Measurements from ENCODE around the gene SLC2A5. TPM values are rescaled to one million over a fixed set of nuclear protein-coding genes. Genes with fewer than 3 reads are reported as not detected.

SLC2A5 gene
- total RNA-seq, 2 experiments from 2014 or later = not detected

DNA sequence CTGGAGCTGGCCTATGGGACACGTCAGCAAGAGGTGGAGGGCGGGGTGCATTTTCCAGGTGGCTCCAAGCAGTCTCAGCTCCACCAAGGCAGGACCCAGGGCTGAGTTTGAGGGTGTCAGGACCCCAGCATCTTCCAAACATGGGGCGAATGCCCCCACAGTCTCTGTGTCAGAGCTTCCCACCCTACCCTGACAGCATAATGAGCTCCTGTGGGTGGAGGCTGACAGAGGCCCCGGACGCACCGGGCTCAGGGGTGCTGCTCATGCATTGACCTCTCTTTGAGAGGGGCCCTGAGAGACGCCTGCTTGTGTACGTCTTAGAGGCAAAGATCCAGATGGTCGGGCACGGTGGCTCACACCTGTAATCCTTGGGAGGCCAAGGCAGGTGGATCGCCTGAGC is 80.4 kb downstream of the SLC2A5 start:
- peaks cover 2% of the 10 kb centered on the region for H3K27me3 Mint-ChIP-seq
- H3K4me1 Mint-ChIP-seq = peaks cover 31% of the 10 kb centered on the region
- H3K9me3 Mint-ChIP-seq = no peaks in the 10 kb centered on the region
- POLR2A ChIA-PET = interaction anchor here (0.5 to 5.7 kb wide), 18 partner anchors 16 to 1014 kb away, joined by 3 to 169 read pairs (median 4); partner anchors contain the start of gene ENO1
- DNase-seq = no peak
- no peak for ATAC-seq (ENCODE audit: low read depth)
- peaks cover 4% of the 10 kb centered on the region for H3K36me3 Mint-ChIP-seq
- no peak overlapping the region for H3K4me3 Mint-ChIP-seq
- no peak overlapping the region for H3K27ac Mint-ChIP-seq

DNA sequence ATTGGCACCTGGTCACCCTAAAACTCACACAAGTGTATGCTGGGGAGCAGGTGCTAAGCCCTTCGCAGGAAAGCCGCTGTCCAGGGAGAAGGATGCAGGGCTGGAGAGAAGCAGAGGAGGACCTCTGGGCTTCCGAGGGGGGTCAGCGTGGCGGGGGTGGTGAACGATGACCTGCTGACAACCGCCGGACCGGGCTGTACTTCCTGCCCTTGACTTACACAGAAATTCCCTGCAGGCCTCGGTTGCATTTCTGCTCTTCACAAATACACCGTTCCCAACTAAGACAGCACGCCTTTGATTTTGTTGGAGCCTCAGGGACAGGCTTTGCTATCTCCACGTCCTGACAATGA is 80.8 kb downstream of the SLC2A5 start:
- Mint-ChIP-seq H3K9me3 (no peaks in the 10 kb centered on the region), H3K4me3 (no peak overlapping the region), H3K27ac (no peak overlapping the region), H3K27me3 (peaks cover 2% of the 10 kb centered on the region), H3K4me1 (peaks cover 36% of the 10 kb centered on the region), H3K36me3 (peaks cover 4% of the 10 kb centered on the region)
- POLR2A ChIA-PET = interaction anchor here (0.6 to 5.7 kb wide), 10 partner anchors 16 to 1014 kb away, joined by 3 to 169 read pairs (median 5); no protein-coding TSS in a partner anchor
- ATAC-seq (ENCODE audit: low read depth) (no peak), DNase-seq (no peak)

DNA sequence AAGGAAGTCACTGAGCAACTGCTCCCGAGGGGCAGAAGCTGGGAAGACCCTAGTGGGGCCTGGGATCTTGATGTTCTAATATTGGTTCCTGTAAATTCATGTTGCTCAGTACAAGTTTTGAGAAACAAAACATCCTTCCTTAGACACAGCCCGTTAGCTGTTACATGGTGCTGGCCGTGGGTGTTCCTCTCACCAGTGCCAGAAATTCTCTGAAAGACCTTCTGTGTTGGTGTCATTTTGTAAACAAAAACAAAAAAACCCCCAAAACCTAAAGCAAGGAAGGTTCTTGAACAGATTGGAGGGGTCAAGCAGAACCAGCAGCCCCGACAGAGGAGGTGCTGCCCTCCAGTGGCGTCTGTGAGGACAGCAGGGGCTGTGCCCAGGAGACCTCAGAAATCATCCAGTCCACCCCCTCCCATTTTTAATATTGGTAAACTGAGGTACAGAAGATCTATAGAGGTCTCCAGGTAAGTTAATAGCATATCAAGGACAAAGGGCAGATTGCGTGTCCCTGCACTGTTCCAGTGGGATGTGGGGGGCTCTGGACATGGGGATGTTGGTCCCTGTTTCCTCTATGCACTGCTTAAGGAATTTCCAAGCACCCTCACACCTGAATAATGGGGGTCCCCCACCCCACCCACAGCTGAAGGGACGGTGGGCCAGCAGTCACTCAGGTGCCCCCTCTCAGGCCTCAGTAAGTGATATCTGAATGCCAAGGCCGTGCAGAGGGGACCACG is 81.4 kb downstream of the SLC2A5 start:
- peak; percentile 53 for ATAC-seq (ENCODE audit: low read depth)
- peaks cover 37% of the 10 kb centered on the region for H3K4me1 Mint-ChIP-seq
- H3K4me3 Mint-ChIP-seq = peak overlapping the region; percentile 73
- H3K27ac Mint-ChIP-seq = peak overlapping the region; percentile 91
- DNase-seq = peak; percentile 85
- H3K9me3 Mint-ChIP-seq = no peaks in the 10 kb centered on the region
- peaks cover 2% of the 10 kb centered on the region for H3K27me3 Mint-ChIP-seq
- peaks cover 4% of the 10 kb centered on the region for H3K36me3 Mint-ChIP-seq
- POLR2A ChIA-PET = interaction anchor here (0.6 to 5.8 kb wide), 15 partner anchors 16 to 1013 kb away, joined by 3 to 298 read pairs (median 10); partner anchors contain the start of genes CA6 and ENO1

DNA sequence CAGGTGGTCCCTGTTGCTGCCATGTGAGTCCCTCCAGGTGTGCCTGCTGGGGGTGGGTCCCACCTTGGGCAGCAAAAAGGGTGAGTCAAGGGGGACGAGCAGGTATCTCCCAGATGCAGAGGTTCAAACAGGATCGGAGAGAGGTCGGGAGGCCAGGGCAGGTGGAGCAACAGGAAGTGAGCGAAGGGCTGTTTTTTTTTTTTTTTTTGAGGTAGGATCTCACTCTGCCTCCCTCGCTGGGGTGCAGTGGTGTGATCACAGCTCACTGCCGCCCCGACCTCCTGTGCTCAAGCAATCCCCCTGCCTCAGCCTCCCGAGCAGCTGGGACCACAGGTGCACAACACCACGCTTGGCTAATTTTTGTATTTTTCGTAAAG is 82.6 kb downstream of the SLC2A5 start:
- Mint-ChIP-seq H3K9me3 (no peaks in the 10 kb centered on the region), H3K27ac (peak overlapping the region; percentile 91), H3K27me3 (no peaks in the 10 kb centered on the region), H3K4me1 (peaks cover 37% of the 10 kb centered on the region), H3K36me3 (peaks cover 5% of the 10 kb centered on the region), H3K4me3 (peak overlapping the region; percentile 73)
- peak; percentile 58 for ATAC-seq (ENCODE audit: low read depth)
- POLR2A ChIA-PET = interaction anchor here (0.6 to 5.8 kb wide), 15 partner anchors 9 to 113 kb away, joined by 3 to 298 read pairs (median 9); partner anchors contain the start of genes CA6 and ENO1
- DNase-seq = peak; percentile 62

DNA sequence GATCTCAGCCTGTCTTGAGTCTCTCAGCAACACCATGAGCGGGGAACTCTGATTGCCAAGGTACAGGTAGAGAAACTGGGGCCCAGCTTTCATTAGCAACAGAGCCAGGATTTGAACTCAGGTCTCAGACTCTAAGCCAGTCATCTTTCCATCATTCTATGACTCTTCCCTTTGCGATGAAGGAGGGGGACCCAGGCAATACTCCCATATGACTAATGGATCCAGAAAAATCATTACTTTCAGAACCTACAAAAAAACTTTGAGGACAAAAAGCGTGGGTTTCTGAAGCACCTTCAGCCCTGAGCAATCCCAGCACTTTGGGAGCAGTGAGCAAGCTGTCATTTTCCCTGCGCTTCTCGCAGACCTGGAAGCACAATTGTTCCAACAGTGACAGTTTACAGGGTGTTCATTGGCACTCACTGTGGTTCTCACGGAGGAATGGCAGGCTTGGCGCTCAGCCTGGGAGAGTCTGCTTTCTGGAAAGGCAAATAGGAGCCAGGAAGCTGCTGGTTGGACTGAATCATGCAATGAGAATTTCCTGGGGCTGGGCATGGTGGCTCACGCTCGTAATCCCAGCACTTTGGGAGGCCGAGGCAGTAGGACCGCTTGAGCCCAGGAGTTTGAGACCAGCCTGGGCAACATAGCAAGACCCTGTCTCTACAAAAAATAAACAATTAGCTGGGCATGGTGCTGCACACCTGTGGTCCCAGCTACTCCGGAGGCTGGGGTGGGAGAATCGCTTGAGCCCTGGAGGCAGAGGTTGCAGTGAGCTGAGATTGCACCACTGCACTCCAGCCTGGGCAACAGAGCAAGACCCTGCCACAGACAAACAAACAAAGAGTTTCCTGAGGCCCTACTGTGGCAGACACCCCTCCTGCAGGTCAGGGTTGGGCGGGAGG is 83.3 kb downstream of the SLC2A5 start:
- no peaks in the 10 kb centered on the region for H3K27me3 Mint-ChIP-seq
- no peaks in the 10 kb centered on the region for H3K9me3 Mint-ChIP-seq
- DNase-seq = no peak
- peak overlapping the region; percentile 73 for H3K4me3 Mint-ChIP-seq
- POLR2A ChIA-PET = interaction anchor here (0.6 to 5.8 kb wide), 14 partner anchors 18 to 127 kb away, joined by 3 to 298 read pairs (median 10); partner anchors contain the start of genes CA6 and ENO1
- H3K36me3 Mint-ChIP-seq = peaks cover 6% of the 10 kb centered on the region
- peaks cover 37% of the 10 kb centered on the region for H3K4me1 Mint-ChIP-seq
- ATAC-seq (ENCODE audit: low read depth) = peak; percentile 13
- H3K27ac Mint-ChIP-seq = peak overlapping the region; percentile 91

Other genes starting within 250 kb of the SLC2A5 start
- 1,000 to 10,000 TPM; 2,428 to 2,545 TPM for gene ENO1, start 190.9 kb downstream of the SLC2A5 start, total RNA-seq
- gene CA6, start 123.8 kb downstream of the SLC2A5 start, total RNA-seq = 10 to 100 TPM; 37.3 to 41.8 TPM
- under 1 TPM in 1 of 2 experiments, not detected in 1; 0.19 TPM for gene SLC2A7, start 43.2 kb downstream of the SLC2A5 start, total RNA-seq
- 1 to 10 TPM; 3.1 to 3.3 TPM for gene GPR157, start 59.5 kb upstream of the SLC2A5 start, total RNA-seq
- gene H6PD, start 165.1 kb upstream of the SLC2A5 start, total RNA-seq = 10 to 100 TPM; 15.3 to 15.9 TPM
- gene SPSB1, start 223.3 kb upstream of the SLC2A5 start, total RNA-seq = 1 to 10 TPM; 1.6 TPM

Data from activated naive CD8-positive, alpha-beta T cell treated with anti-CD3 and anti-CD28 coated beads, Interleukin-2, amount 10 ng/mL, durations not matched to agents 7 days and 5 days (primary cell).